ENCODE data around the gene DGKQ.

DNA sequence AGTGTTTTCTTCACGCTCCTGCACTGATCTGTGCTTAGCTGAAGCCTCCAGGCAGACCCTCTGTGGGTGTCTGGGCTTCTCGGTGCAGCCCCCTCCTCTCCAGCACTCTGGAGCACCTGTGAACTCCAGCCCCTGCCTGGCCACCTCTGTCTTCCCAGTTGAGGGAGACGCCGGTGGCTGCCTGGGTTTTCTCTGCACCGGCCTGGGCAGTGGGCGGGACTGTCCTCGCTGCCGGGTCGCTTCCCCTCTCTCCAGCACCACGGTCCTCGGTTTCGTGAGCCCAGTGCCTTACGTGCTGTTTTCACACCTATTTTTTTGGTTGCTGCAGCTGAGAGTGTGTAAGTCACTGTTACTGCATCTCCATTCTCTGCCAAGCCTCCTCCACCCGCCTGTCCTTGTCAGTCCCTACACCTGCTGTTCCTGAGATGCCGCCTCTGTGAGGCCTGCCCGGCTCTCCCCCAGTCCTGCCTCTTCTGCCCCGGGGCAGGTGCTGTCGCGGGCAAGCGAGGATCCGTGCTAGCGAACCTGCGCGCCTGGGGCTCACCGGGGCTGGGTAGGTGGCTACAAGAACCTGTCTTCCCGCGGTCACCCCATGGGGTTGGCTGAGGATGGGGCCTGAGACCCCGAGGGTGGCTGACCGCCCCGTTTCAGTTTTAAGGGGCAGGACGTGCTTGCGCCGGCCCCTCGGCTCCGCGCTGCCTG lies 35.6 kb upstream of the DGKQ start:
- no peak for TF ChIP-seq POLR2A (IDR thresholded peaks at IDR 0.05; ENCODE audit: low read length)
- TF ChIP-seq RCOR1 (IDR thresholded peaks at IDR 0.05; ENCODE audit: low read depth, low read length): no peak
- TF ChIP-seq, protein P1, sequence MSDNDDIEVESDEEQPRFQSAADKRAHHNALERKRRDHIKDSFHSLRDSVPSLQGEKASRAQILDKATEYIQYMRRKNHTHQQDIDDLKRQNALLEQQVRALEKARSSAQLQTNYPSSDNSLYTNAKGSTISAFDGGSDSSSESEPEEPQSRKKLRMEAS (IDR thresholded peaks at IDR 0.05): no peak
- TF ChIP-seq, protein P2, sequence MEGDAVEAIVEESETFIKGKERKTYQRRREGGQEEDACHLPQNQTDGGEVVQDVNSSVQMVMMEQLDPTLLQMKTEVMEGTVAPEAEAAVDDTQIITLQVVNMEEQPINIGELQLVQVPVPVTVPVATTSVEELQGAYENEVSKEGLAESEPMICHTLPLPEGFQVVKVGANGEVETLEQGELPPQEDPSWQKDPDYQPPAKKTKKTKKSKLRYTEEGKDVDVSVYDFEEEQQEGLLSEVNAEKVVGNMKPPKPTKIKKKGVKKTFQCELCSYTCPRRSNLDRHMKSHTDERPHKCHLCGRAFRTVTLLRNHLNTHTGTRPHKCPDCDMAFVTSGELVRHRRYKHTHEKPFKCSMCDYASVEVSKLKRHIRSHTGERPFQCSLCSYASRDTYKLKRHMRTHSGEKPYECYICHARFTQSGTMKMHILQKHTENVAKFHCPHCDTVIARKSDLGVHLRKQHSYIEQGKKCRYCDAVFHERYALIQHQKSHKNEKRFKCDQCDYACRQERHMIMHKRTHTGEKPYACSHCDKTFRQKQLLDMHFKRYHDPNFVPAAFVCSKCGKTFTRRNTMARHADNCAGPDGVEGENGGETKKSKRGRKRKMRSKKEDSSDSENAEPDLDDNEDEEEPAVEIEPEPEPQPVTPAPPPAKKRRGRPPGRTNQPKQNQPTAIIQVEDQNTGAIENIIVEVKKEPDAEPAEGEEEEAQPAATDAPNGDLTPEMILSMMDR (IDR thresholded peaks at IDR 0.05): no peak
- no peak for TF ChIP-seq NR3C1 (IDR thresholded peaks at IDR 0.05)
- no peak for TF ChIP-seq EP300 (IDR thresholded peaks at IDR 0.05)

All from A549 (cell line).